CD4-positive, alpha-beta T cell (primary cell): ENCODE data around the gene RTN4RL1. TPM values are rescaled to one million over a fixed set of nuclear protein-coding genes. Genes with fewer than 3 reads are reported as not detected.

Experiments
- ATAC-seq: fragments of 200-7000 bp; cut with Tn5 transposase; one replicate; pipeline ENCODE4 v1.10.0; 2022; ENCODE audit warnings: mild to moderate bottlenecking; ENCODE audit not compliant: poor library complexity
- CTCF ChIA-PET: fragments of 350-600 bp; sonication (Branson Sonifier 250); formaldehyde crosslinking; loops from one replicate; lab custom pipeline; 2021; ENCODE audit warnings: antibody characterized with exemption, inconsistent platforms; lab: Charles Lee
- POLR2A ChIA-PET: fragments of 350-600 bp; sonication (Branson Sonifier 250); formaldehyde crosslinking; loops from one replicate; lab custom pipeline; 2021; ENCODE audit warnings: antibody characterized with exemption, inconsistent platforms; lab: Charles Lee
- DNase-seq, 14 experiments: peaks; one replicate each; pipeline ENCODE4 v3.0.0-alpha.2; 2013 to 2020; ENCODE audit warnings: mixed read lengths in 2 of 14
- H3K27ac ChIP-seq, 2 donors: one replicate each; pipeline versions ENCODE4 v1.5.1 to v1.7.0; 2013; ENCODE audit warnings: low read length in 2 of 2, low read depth in 1 of 2, mild to moderate bottlenecking in 1 of 2
- H3K27me3 ChIP-seq, 2 experiments: 1 replicate in 1 of 2; 2 replicates in 1 of 2; pipeline versions ENCODE4 v1.6.1 to v1.7.0; 2013; ENCODE audit warnings: low read length in 2 of 2, control low read depth in 1 of 2, mild to moderate bottlenecking in 1 of 2, moderate library complexity in 1 of 2; ENCODE audit not compliant: insufficient read depth in 2 of 2, control insufficient read depth in 1 of 2
- H3K36me3 ChIP-seq: one replicate; pipeline ENCODE4 v1.6.1; 2013; ENCODE audit warnings: low read length, control low read depth; ENCODE audit not compliant: insufficient read depth
- H3K4me1 ChIP-seq: one replicate; pipeline ENCODE4 v1.6.1; 2013; ENCODE audit warnings: low read length, control low read depth; ENCODE audit not compliant: insufficient read depth
- H3K4me3 ChIP-seq: one replicate; pipeline ENCODE4 v1.5.1; 2013; ENCODE audit warnings: mild to moderate bottlenecking, low read length, moderate library complexity
- H3K9me3 ChIP-seq, 2 experiments: 1 replicate in 1 of 2; 2 replicates in 1 of 2; pipeline versions ENCODE4 v1.6.1 to v1.7.0; 2013; ENCODE audit warnings: low read length in 2 of 2, mild to moderate bottlenecking in 2 of 2, control low read depth in 1 of 2, moderate library complexity in 1 of 2; ENCODE audit not compliant: control insufficient read depth in 1 of 2, insufficient read depth in 1 of 2
- H3K27ac Mint-ChIP-seq: one replicate; pipeline ENCODE4 v1.8.0; 2020; ENCODE audit warnings: mixed read lengths
- H3K27me3 Mint-ChIP-seq: one replicate; pipeline ENCODE4 v1.8.0; 2021; ENCODE audit warnings: mixed read lengths
- H3K36me3 Mint-ChIP-seq: one replicate; pipeline ENCODE4 v1.8.0; 2021; ENCODE audit warnings: low read depth, mixed read lengths
- H3K4me1 Mint-ChIP-seq: one replicate; pipeline ENCODE4 v1.8.0; 2021; ENCODE audit warnings: low read depth, mixed read lengths
- H3K4me3 Mint-ChIP-seq: one replicate; pipeline ENCODE4 v1.8.0; 2020; ENCODE audit warnings: mild to moderate bottlenecking, mixed read lengths
- H3K9me3 Mint-ChIP-seq: one replicate; pipeline ENCODE4 v1.8.0; 2020; ENCODE audit warnings: mixed read lengths
- intact Hi-C, 2 experiments: fragments of 100-400 bp; cut with DNase I in 1 of 2; cut with micrococcal nuclease in 1 of 2; formaldehyde crosslinking; loops; one replicate each; pipeline versions ENCODE4 v1.15.1 to v1.9.0; 2023 to 2025; cut with DNase I, micrococcal nuclease
- total RNA-seq, 174 experiments: library from RNA in 2 of 174; stranded (reverse) in 2 of 174; gene quantifications; one replicate each; pipeline ENCODE4 v1.2.3 and lab custom pipeline; 2021 to 2026
- TF ChIP-seq, protein P1 (sequence below): fragments of 200-600 bp; IDR thresholded peaks from one replicate; pipeline ENCODE4 v1.8.0; 2022; ENCODE audit warnings: antibody characterized with exemption, mild to moderate bottlenecking

RTN4RL1 gene
- total RNA-seq, 2 experiments from 2014 or later = 0.06 to 0.11 TPM

DNA sequence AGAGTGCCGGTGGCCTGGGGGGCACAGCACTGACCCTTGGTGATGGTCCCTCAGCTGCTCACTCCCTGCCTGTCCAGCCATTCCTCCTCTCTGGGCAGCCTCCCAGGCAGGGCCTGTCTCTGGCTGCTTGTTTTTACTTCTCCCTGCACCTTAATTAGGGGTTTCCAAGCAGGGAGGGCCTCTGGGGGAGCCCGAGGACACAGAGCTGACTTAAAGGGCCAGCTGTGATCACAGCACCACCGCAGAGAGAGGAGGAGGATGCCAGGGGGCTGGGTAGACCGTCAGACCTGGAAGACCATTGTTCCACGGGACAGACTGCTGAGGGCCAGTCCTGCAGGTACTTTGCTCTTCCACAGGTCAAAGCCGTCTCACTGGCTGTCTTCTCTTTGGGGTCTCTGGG lies 3.6 kb upstream of the RTN4RL1 start:
- ChIA-PET POLR2A (no interaction called here), CTCF (interaction anchor here (0.7 kb wide), 1 partner anchor 26 kb away, joined by 3 read pairs; the partner anchor contains the start of gene HIC1)
- Mint-ChIP-seq H3K4me1 (peaks cover 34% of the 10 kb centered on the region), H3K36me3 (peaks cover 21% of the 10 kb centered on the region), H3K9me3 (no peaks in the 10 kb centered on the region), H3K27me3 (peaks cover 27% of the 10 kb centered on the region), H3K4me3 (peak overlapping the region; percentile 79), H3K27ac (no peak overlapping the region)
- DNase-seq = no peak
- Histone ChIP-seq H3K4me3 (no peak overlapping the region), H3K9me3 (peaks cover 0 to 6% of the 10 kb centered on the region in 2 experiments), H3K27ac (no peak overlapping the region), H3K36me3 (peaks cover 6% of the 10 kb centered on the region), H3K27me3 (peaks cover 16 to 23% of the 10 kb centered on the region in 2 experiments), H3K4me1 (peaks cover 54% of the 10 kb centered on the region)
- intact Hi-C loops = loop anchor here (5.0 kb wide), 3 partner anchors 146 to 381 kb away; partner anchors contain the start of genes RILP (in 1 of the 2), SCARF1 (in 1 of the 2) and WDR81 (in 1 of the 2)
- TF ChIP-seq, protein P1, sequence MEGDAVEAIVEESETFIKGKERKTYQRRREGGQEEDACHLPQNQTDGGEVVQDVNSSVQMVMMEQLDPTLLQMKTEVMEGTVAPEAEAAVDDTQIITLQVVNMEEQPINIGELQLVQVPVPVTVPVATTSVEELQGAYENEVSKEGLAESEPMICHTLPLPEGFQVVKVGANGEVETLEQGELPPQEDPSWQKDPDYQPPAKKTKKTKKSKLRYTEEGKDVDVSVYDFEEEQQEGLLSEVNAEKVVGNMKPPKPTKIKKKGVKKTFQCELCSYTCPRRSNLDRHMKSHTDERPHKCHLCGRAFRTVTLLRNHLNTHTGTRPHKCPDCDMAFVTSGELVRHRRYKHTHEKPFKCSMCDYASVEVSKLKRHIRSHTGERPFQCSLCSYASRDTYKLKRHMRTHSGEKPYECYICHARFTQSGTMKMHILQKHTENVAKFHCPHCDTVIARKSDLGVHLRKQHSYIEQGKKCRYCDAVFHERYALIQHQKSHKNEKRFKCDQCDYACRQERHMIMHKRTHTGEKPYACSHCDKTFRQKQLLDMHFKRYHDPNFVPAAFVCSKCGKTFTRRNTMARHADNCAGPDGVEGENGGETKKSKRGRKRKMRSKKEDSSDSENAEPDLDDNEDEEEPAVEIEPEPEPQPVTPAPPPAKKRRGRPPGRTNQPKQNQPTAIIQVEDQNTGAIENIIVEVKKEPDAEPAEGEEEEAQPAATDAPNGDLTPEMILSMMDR = no peak
- ATAC-seq = no peak

DNA sequence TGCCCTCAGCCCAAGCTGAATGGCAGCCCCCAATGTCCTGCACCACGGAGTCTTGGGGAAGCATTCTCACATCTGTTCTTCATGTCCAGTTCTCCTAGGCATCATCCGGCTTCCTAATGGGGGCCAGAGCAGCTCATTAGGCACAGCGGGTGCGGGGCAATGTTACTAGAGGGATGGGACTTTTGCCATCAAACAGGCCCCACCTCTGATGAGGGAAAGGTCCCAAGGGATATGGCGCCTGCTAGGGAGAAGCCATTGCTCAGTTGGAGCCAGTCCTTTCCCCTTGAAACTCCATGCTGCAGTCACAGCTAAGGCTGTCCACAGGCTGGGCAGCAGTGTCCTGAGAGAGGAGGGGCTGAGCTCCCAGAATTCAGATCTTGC lies 3.1 kb upstream of the RTN4RL1 start:
- CTCF ChIA-PET = interaction anchor here (0.7 kb wide), 1 partner anchor 26 kb away, joined by 3 read pairs; the partner anchor contains the start of gene HIC1
- Histone ChIP-seq H3K36me3 (peaks cover 1% of the 10 kb centered on the region), H3K27me3 (peaks cover 16 to 27% of the 10 kb centered on the region in 2 experiments), H3K27ac (no peak overlapping the region), H3K4me3 (no peak overlapping the region), H3K9me3 (peaks cover 0 to 6% of the 10 kb centered on the region in 2 experiments), H3K4me1 (peaks cover 56% of the 10 kb centered on the region)
- Mint-ChIP-seq H3K9me3 (no peaks in the 10 kb centered on the region), H3K4me1 (peaks cover 35% of the 10 kb centered on the region), H3K4me3 (peak overlapping the region; percentile 79), H3K27me3 (peaks cover 27% of the 10 kb centered on the region), H3K27ac (no peak overlapping the region), H3K36me3 (peaks cover 18% of the 10 kb centered on the region)
- intact Hi-C loops = loop anchor here (5.0 kb wide), 3 partner anchors 146 to 381 kb away; partner anchors contain the start of genes RILP (in 1 of the 2), SCARF1 (in 1 of the 2) and WDR81 (in 1 of the 2)
- POLR2A ChIA-PET = no interaction called here
- ATAC-seq (no peak), DNase-seq (no peak)
- TF ChIP-seq, protein P1 = no peak

DNA sequence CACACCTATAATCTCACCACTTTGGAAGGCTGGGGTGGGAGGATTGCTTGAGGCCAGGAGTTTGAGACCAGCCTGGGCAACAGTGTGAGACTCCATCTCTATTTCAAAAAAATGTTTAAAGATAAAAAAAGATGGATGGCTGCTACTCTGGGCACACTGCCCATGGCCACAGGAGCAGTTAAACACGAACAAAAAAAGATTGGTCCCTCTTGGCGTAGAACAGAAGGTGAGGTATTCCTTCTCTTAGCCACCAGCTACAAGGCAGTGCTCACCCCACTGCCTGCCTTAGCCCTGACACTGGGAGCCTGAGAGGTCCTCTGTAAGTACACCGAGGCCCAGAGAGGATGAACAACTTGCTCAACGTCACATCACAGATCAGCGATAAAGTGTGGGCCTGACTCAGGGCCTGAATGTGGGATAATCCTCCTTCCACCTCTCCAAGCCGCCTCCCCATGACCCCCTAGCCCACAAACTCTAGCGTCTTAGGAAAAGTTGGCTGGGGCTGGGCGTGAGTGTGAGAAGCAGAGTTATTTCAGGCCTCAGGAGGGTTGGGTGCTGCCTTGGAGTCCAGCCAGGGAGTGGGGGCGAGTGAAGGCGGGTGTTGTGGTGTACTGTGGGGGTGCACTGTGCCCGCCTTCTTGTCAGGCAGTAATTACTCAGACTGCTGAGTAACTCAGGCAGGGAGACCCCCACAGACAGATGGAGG lies 2.5 kb upstream of the RTN4RL1 start:
- Histone ChIP-seq H3K36me3 (no peaks in the 10 kb centered on the region), H3K9me3 (peaks cover 0 to 6% of the 10 kb centered on the region in 2 experiments), H3K27me3 (peaks cover 16 to 31% of the 10 kb centered on the region in 2 experiments), H3K4me1 (peaks cover 61% of the 10 kb centered on the region), H3K27ac (no peak overlapping the region), H3K4me3 (no peak overlapping the region)
- ChIA-PET CTCF (interaction anchor here (2.5 kb wide), 1 partner anchor 379 kb away, joined by 6 read pairs; the partner anchor contains the start of gene RILP), POLR2A (no interaction called here)
- Mint-ChIP-seq H3K4me3 (peak overlapping the region; percentile 79), H3K36me3 (peaks cover 14% of the 10 kb centered on the region), H3K27ac (no peak overlapping the region), H3K4me1 (peaks cover 36% of the 10 kb centered on the region), H3K27me3 (peaks cover 27% of the 10 kb centered on the region), H3K9me3 (no peaks in the 10 kb centered on the region)
- no peak for DNase-seq
- no peak for ATAC-seq
- intact Hi-C loops = loop anchor here (5.0 kb wide), 3 partner anchors 145 to 380 kb away; partner anchors contain the start of genes RILP (in 1 of the 2), SCARF1 (in 1 of the 2) and WDR81 (in 1 of the 2)
- TF ChIP-seq, protein P1 = no peak
